IMR-90 (cell line): ENCODE measurements around the gene TJP3.

Experiments
- CEBPB ChIP-seq: IDR thresholded peaks from 2 replicates; pipeline ENCODE4 v1.6.1; 2012; ENCODE audit warnings: low read depth, low read length, improper control_type of control experiment
- CTCF ChIP-seq: conservative IDR thresholded peaks from 2 replicates; pipeline ENCODE4 v1.5.1; 2012; ENCODE audit warnings: mild to moderate bottlenecking, low read depth, low read length, improper control_type of control experiment
- ELK1 ChIP-seq: fragments of 150-350 bp; IDR thresholded peaks from 2 replicates; pipeline ENCODE4 v1.6.1; 2016; ENCODE audit warnings: low read depth, mild to moderate bottlenecking, low read length, moderate library complexity, borderline replicate concordance
- MAZ ChIP-seq: IDR thresholded peaks from 2 replicates; pipeline ENCODE4 v1.6.1; 2012; ENCODE audit warnings: low read depth, mild to moderate bottlenecking, low read length, improper control_type of control experiment, moderate library complexity, borderline replicate concordance
- NFE2L2 ChIP-seq: fragments of 150-350 bp; IDR thresholded peaks from 2 replicates; pipeline ENCODE4 v1.6.1; 2016; ENCODE audit warnings: low read depth, mild to moderate bottlenecking, low read length
- POLR2A ChIP-seq: IDR thresholded peaks from 2 replicates; pipeline ENCODE4 v1.6.1; 2012; ENCODE audit warnings: mild to moderate bottlenecking, low read depth, low read length
- RAD21 ChIP-seq: IDR thresholded peaks from 2 replicates; pipeline ENCODE4 v1.6.1; 2012; ENCODE audit warnings: low read length, improper control_type of control experiment
- USF2 ChIP-seq: fragments of 150-350 bp; IDR thresholded peaks from 2 replicates; pipeline ENCODE4 v1.6.1; 2017; ENCODE audit warnings: mild to moderate bottlenecking, antibody characterized with exemption, low read length, low read depth

- TF ChIP-seq CEBPB (no peak), CTCF (no peak), NFE2L2 (no peak), POLR2A (no peak), RAD21 (no peak), ELK1 (no peak), USF2 (no peak), MAZ (no peak)
Measured at GRCh38 chr19:3687774-3688706, 20.1 kb upstream of the TJP3 start.
